ENCODE results near the gene OVCH2. TPM values are rescaled to one million over a fixed set of nuclear protein-coding genes. Genes with fewer than 3 reads are reported as not detected.
"Not testable (repeated sequence)": the region's sequence is repeated elsewhere in the genome, so short reads cannot be mapped to it uniquely, and the experiment has no call there.

OVCH2 gene, protein sequence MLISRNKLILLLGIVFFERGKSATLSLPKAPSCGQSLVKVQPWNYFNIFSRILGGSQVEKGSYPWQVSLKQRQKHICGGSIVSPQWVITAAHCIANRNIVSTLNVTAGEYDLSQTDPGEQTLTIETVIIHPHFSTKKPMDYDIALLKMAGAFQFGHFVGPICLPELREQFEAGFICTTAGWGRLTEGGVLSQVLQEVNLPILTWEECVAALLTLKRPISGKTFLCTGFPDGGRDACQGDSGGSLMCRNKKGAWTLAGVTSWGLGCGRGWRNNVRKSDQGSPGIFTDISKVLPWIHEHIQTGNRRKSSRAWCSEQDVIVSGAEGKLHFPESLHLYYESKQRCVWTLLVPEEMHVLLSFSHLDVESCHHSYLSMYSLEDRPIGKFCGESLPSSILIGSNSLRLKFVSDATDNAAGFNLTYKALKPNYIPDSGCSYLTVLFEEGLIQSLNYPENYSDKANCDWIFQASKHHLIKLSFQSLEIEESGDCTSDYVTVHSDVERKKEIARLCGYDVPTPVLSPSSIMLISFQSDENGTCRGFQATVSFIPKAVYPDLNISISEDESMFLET
- not detected in 2 replicates for total RNA-seq (2014; rRNA removed; shearing (Covaris generic))
- polyA plus RNA-seq (2014; cell fraction: nucleus; rRNA removed), result not detected in 2 replicates

- no peak for DNase-seq (ENCODE audit: extremely low read depth, low read depth)
Measured at GRCh38 chr11:7706377-7706776, at the start of gene OVCH2. Gene OVCH2 (minus strand): TSS chr11:7706477. CDS start chr11:7706394, 83 bp downstream.

DNA sequence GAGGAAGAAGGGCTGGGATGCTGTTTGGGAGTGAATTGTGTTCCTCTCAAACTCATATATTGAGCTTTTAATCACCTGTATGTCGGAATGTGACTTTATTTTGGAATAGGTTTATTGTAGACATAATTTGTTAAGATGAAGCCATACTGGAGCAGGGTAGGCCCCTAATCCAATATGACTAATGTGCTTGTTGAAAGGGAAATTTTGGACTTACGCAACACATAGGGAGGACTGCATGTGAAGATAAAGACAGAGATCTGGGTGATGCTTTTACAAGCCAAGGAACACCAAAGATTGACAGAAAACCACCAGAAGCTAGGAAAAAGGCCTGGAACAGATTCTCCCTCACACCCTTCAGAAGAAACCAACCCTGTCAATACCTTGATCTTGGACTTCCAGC lies 43.2 kb upstream of the OVCH2 start:
- DNase-seq (ENCODE audit: extremely low read depth, low read depth), result no peak

DNA sequence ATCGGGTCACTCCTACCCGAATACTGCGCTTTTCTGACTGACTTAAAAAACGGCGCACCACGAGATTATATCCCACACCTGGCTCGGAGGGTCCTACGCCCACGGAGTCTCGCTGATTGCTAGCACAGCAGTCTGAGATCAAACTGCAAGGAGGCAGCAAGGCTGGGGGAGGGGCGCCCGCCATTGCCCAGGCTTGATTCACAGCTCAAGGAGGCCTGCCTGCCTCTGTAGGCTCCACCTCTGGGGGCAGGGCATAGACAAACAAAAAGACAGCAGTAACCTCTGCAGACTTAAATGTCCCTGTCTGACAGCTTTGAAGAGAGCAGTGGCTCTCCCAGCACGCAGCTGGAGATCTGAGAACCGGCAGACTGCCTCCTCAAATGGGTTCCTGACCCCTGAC lies 28.5 kb upstream of the OVCH2 start:
- DNase-seq (ENCODE audit: extremely low read depth, low read depth), result not testable (repeated sequence)

GRCh38 chr11:7714786-7715185 lies 8.5 kb upstream of the OVCH2 start:
- DNase-seq (ENCODE audit: extremely low read depth, low read depth), result no peak

- no peak for DNase-seq (ENCODE audit: extremely low read depth, low read depth)
Measured at GRCh38 chr11:7703740-7704139, 2.5 kb downstream of the OVCH2 start.

DNA sequence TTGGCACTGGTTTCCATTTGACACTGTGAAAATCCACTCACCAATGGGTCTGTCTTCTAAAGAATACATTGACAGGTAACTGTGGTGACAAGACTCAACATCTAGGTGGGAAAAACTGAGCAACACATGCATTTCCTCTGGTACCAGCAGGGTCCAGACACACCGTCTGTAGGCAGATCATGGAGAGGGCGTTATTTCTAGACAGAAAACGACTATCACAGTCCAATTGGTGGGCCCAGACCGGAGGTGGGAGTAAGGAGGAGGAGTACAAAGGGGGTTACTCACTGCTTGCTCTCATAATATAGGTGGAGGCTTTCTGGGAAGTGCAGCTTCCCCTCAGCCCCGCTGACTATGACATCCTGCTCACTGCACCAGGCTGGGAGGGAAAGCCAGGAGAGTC lies 9.9 kb downstream of the OVCH2 start:
- no peak for DNase-seq (ENCODE audit: extremely low read depth, low read depth)

DNA sequence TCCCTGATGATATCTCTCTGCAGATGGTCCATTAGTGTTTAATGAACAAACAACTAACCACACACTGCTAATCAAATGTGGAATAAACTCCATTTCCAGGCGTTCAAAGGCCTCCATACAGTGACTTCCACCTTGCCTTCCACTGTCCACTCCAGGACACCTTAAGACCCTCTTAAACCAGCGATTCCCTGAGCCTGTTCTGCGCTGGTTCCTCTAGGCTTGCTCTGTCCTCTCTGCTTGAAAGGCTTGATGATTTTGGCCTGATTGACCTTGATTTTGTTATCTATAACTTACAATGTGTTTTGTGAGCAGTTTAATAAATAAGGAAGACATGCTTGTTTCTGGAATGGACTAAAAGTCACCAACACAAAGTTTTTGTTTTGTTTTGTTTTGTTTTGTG lies 12.0 kb downstream of the OVCH2 start:
- no peak for DNase-seq (ENCODE audit: extremely low read depth, low read depth)

GRCh38 chr11:7692426-7692825 lies 13.9 kb downstream of the OVCH2 start:
- DNase-seq (ENCODE audit: extremely low read depth, low read depth), result no peak

DNA sequence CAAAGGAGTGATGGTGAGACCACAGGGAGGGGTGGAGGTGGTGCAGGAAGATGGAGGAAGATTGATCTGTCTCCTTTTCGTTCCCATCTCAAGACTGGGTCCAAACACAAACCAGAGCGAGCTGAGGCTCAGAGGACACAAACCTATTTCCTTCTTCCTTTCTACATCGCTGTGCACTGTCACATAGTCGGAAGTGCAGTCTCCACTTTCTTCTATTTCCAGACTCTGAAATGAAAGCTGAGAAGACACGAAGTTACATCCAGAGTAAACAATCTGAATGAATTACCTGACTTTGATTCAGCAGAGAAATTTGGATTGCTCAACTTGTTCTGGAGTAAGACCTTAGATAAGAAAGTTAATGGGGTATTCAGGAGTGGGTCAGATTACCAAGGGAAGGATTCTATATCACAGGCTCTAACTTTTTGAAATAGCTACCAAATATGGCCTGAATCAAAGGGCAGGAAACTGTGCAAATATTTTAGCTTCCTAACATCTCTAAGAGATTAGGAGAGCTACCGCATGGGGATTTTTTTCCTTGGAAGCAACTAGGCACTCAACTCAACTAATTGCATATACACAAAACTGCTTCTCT lies 14.4 kb downstream of the OVCH2 start:
- DNase-seq (ENCODE audit: extremely low read depth, low read depth), result no peak

GRCh38 chr11:7690648-7691047 lies 15.6 kb downstream of the OVCH2 start:
- no peak for DNase-seq (ENCODE audit: extremely low read depth, low read depth)

GRCh38 chr11:7689239-7689638 lies 17.0 kb downstream of the OVCH2 start:
- no peak for DNase-seq (ENCODE audit: extremely low read depth, low read depth)

GRCh38 chr11:7688238-7688826 lies 17.9 kb downstream of the OVCH2 start:
- no peak for DNase-seq (ENCODE audit: extremely low read depth, low read depth)

GRCh38 chr11:7687386-7687785 lies 18.9 kb downstream of the OVCH2 start:
- no peak for DNase-seq (ENCODE audit: extremely low read depth, low read depth)

GRCh38 chr11:7686761-7687160 lies 19.5 kb downstream of the OVCH2 start:
- DNase-seq (ENCODE audit: extremely low read depth, low read depth), result no peak

DNA sequence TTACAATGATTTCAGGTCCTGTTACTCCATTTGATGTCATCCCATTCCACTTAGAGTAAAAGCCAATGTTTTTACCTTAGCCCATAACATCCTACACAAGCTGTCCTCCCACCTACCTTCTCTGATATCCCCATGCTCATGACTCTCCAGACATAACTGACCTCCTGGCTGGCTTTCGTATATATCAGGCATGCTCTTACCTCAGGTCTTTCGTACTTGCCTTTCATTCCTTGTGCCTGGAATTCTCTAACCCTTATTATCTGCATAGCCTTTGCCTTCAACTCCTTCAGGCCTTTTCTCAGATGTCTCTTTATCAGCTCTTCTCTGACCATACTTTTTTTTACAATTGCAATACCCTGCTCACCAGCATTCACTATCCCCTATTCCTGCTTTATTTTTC lies 22.7 kb downstream of the OVCH2 start:
- no peak for DNase-seq (ENCODE audit: extremely low read depth, low read depth)

DNA sequence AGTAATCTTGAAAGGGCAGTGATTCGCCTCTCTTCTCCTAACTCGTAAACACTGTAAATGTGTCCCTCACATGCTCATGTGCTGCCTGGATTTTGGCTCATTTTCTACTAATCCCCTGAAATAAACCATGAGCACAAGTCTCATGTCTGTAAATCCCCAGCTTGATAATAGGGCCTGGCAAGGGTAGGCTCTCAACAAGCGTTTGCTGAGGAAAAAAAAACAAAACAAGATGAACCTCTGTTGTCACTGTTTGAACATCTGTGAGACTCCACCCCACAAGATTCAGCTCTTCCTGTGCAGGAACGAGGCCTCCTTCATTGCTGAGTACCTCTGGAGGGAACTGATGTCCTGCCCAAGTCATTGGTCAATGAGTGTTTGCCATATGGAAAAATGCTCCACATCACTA lies 28.5 kb downstream of the OVCH2 start:
- DNase-seq (ENCODE audit: extremely low read depth, low read depth), result no peak

DNA sequence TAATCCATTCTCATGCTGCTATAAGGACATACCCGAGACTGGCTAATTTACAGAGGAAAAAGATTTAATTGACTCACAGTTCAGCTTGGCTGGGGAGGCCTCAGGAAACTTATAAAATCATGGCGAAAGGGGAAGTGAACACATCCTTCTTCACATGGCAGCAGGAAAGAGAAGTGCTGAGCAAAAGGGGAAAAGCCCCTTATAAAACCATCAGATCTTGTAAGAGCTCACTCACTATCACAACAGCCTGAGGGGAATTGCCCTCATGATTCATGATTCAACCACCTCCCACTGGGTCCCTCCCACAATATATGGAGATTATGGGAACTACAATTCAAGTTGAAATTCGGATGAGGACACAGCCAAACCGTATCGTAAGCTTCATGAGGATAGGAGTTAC lies 29.2 kb downstream of the OVCH2 start:
- peak; percentile 34 for DNase-seq (ENCODE audit: extremely low read depth, low read depth)

GRCh38 chr11:7675631-7676030 lies 30.6 kb downstream of the OVCH2 start:
- DNase-seq (ENCODE audit: extremely low read depth, low read depth), result no peak

GRCh38 chr11:7673724-7674434 lies 32.4 kb downstream of the OVCH2 start:
- DNase-seq (ENCODE audit: extremely low read depth, low read depth), result no peak

DNA sequence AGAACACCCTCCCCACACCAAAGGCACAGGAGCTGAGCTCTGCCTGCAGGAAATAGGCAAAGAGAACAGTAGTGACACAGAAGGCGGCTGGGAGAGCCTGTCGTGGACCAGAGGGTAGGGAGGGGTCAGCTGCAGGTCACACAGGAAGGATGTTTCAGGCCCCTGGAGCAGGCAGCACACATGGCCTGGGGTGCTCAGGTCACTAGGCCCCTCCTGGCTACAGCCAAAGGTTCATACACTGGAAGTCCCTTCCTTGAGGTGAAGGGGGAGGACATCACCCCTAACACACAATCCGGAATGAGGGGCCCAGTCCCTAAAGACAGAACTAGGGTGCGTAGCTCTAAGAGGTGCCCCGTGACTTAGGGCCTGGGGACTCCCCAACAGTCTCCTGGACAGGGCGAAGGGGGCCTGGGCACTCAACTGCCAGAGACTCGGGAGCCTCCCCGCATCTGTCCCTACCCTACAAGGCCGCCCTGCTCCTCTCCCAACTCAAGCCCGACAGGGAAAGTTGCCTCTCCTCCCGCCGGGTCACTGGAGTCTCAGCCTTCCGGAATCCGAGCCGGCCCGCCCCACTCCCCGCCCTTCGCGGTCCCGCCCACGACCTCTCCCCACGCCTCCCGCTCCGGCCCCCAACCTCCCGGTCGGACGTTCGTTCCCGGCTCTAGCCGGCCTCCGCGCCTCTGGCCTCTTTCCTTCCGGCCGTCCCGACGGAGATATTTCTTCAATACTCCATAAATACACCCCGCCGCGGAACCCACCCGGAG lies 33.1 kb downstream of the OVCH2 start, which contains the start of gene CYB5R2:
Gene CYB5R2, minus strand, starts transcription at position 541 of the 764 bp plus-strand sequence. CDS start 675 bp downstream, outside the sequence.
- DNase-seq (ENCODE audit: extremely low read depth, low read depth), result no peak
